CD4-positive, alpha-beta memory T cell (primary cell): ENCODE measurements around the gene ERO1A. TPM values are rescaled to one million over a fixed set of nuclear protein-coding genes. Genes with fewer than 3 reads are reported as not detected.

Experiments
- CTCF ChIA-PET: fragments of 350-600 bp; sonication (Branson Sonifier 250); formaldehyde crosslinking; loops from one replicate; lab custom pipeline; 2021; ENCODE audit warnings: inconsistent platforms; ENCODE audit not compliant: partially characterized antibody; lab: Charles Lee
- POLR2A ChIA-PET: fragments of 350-600 bp; sonication (Branson Sonifier 250); formaldehyde crosslinking; loops from one replicate; lab custom pipeline; 2021; ENCODE audit not compliant: partially characterized antibody; lab: Charles Lee
- DNase-seq, 5 donors: peaks; one replicate each; pipeline versions ENCODE4 v3.0.0 to v3.0.0-alpha.2; 2020 to 2022; ENCODE audit warnings: mixed read lengths in 1 of 5
- H3K27ac ChIP-seq: one replicate; pipeline ENCODE4 v1.7.0; 2013; ENCODE audit warnings: low read depth, low read length
- H3K27me3 ChIP-seq: 2 replicates; pipeline ENCODE4 v1.7.0; 2013; ENCODE audit warnings: mild to moderate bottlenecking, low read length, moderate library complexity; ENCODE audit not compliant: insufficient read depth
- H3K36me3 ChIP-seq: 2 replicates; pipeline ENCODE4 v1.7.0; 2013; ENCODE audit warnings: mild to moderate bottlenecking, low read length, moderate library complexity; ENCODE audit not compliant: insufficient read depth
- H3K4me1 ChIP-seq: 2 replicates; pipeline ENCODE4 v1.7.0; 2013; ENCODE audit warnings: mild to moderate bottlenecking, low read length, moderate library complexity; ENCODE audit not compliant: insufficient read depth
- H3K4me3 ChIP-seq, 2 donors: one replicate each; pipeline ENCODE4 v1.7.0; 2013; ENCODE audit warnings: low read length in 2 of 2, mild to moderate bottlenecking in 1 of 2
- H3K9me3 ChIP-seq, 2 donors: one replicate each; pipeline ENCODE4 v1.7.0; 2013; ENCODE audit warnings: low read length in 2 of 2, control low read depth in 1 of 2; ENCODE audit not compliant: control insufficient read depth in 1 of 2
- H3K27ac Mint-ChIP-seq, 7 donors: one replicate each; pipeline ENCODE4 v1.8.0; 2020 to 2021; ENCODE audit warnings: mixed read lengths in 7 of 7, mild to moderate bottlenecking in 6 of 7, inconsistent platforms in 3 of 7, moderate library complexity in 3 of 7
- H3K27me3 Mint-ChIP-seq, 2 donors: one replicate each; pipeline ENCODE4 v1.8.0; 2020 to 2021; ENCODE audit warnings: mixed read lengths in 2 of 2
- H3K36me3 Mint-ChIP-seq, 2 donors: one replicate each; pipeline ENCODE4 v1.8.0; 2020 to 2021; ENCODE audit warnings: mixed read lengths in 2 of 2, inconsistent platforms in 1 of 2, mild to moderate bottlenecking in 1 of 2
- H3K4me1 Mint-ChIP-seq, 4 donors: one replicate each; pipeline ENCODE4 v1.8.0; 2020 to 2021; ENCODE audit warnings: mixed read lengths in 4 of 4, mild to moderate bottlenecking in 1 of 4
- H3K4me3 Mint-ChIP-seq, 8 donors: one replicate each; pipeline ENCODE4 v1.8.0; 2020 to 2021; ENCODE audit warnings: mixed read lengths in 8 of 8, mild to moderate bottlenecking in 7 of 8, moderate library complexity in 6 of 8, inconsistent platforms in 3 of 8
- H3K9me3 Mint-ChIP-seq, 8 donors: one replicate each; pipeline ENCODE4 v1.8.0; 2020 to 2021; ENCODE audit warnings: mixed read lengths in 8 of 8, mild to moderate bottlenecking in 5 of 8, inconsistent platforms in 3 of 8, moderate library complexity in 1 of 8
- intact Hi-C: fragments of 100-400 bp; cut with micrococcal nuclease; formaldehyde crosslinking; loops from one replicate; pipeline ENCODE4 v1.15.1; 2023
- polyA plus RNA-seq, 2 donors: library from polyadenylated mRNA; unstranded; fragments of 300-500 nt; fragmentation: Illumina TruSeq; gene quantifications; one replicate each; pipeline ENCODE4 v1.2.3, GENCODE V29; 2021
- total RNA-seq, 2 experiments: library from RNA; stranded (reverse); gene quantifications; one replicate each; pipeline ENCODE4 v1.2.3, GENCODE V29; 2021

Gene ERO1A
- total and polyA plus RNA-seq, 4 experiments from 2014 or later, result 65.5 to 98.3 (median 84.5) TPM

GRCh38 chr14:52692248-52692962, 3.0 kb downstream of the ERO1A start:
- DNase-seq, result peak; percentile 26 to 45 (median 38)
- ChIA-PET POLR2A (interaction anchor here (0.6 to 1.9 kb wide), 8 partner anchors 13 to 140 kb away, joined by 3 to 13 read pairs (median 4); partner anchors contain the start of genes GPR137C, PSMC6, STYX and TXNDC16), CTCF (interaction anchor here (2.4 kb wide), 1 partner anchor 50 kb away, joined by 6 read pairs; no protein-coding TSS in a partner anchor)
- intact Hi-C loops, result loop anchor here (5.0 to 10.0 kb wide), 3 partner anchors 65 to 462 kb away; partner anchors contain the start of genes DDHD1 and FERMT2
- H3K27me3 ChIP-seq, result no peaks in the 10 kb centered on the region
- H3K9me3 ChIP-seq, result no peaks in the 10 kb centered on the region
- peaks cover 49 to 77% (median 64%) of the 10 kb centered on the region in 4 donors for H3K4me1 Mint-ChIP-seq
- no peaks in the 10 kb centered on the region for H3K27me3 Mint-ChIP-seq
- H3K4me3 ChIP-seq, result no peak overlapping the region
- peak overlapping the region; percentile 13 to 92 (median 40) for H3K27ac Mint-ChIP-seq
- peaks cover 70% of the 10 kb centered on the region for H3K4me1 ChIP-seq
- no peaks in the 10 kb centered on the region for H3K9me3 Mint-ChIP-seq
- H3K36me3 ChIP-seq, result no peaks in the 10 kb centered on the region
- peaks cover 6 to 9% of the 10 kb centered on the region in 2 donors for H3K36me3 Mint-ChIP-seq
- no peak overlapping the region for H3K27ac ChIP-seq
- peak overlapping the region; percentile 12 to 80 (median 65) for H3K4me3 Mint-ChIP-seq

GRCh38 chr14:52690983-52691760, 4.2 kb downstream of the ERO1A start:
- Histone ChIP-seq H3K36me3 (no peaks in the 10 kb centered on the region), H3K27me3 (no peaks in the 10 kb centered on the region), H3K9me3 (no peaks in the 10 kb centered on the region), H3K4me3 (no peak overlapping the region), H3K4me1 (peaks cover 82% of the 10 kb centered on the region), H3K27ac (no peak overlapping the region)
- H3K4me3 Mint-ChIP-seq, result peak overlapping the region in 6 of 8 donors; percentile 38 to 62 (median 54)
- peak overlapping the region in 4 of 7 donors; percentile 11 to 92 (median 15) for H3K27ac Mint-ChIP-seq
- CTCF ChIA-PET, result interaction anchor here (2.4 kb wide), 1 partner anchor 51 kb away, joined by 6 read pairs; no protein-coding TSS in a partner anchor
- H3K9me3 Mint-ChIP-seq, result no peaks in the 10 kb centered on the region
- intact Hi-C loops, result loop anchor here (5.0 to 10.0 kb wide), 3 partner anchors 66 to 464 kb away; partner anchors contain the start of genes DDHD1 and FERMT2
- peaks cover 57 to 86% (median 73%) of the 10 kb centered on the region in 4 donors for H3K4me1 Mint-ChIP-seq
- H3K27me3 Mint-ChIP-seq, result no peaks in the 10 kb centered on the region
- peaks cover 6 to 9% of the 10 kb centered on the region in 2 donors for H3K36me3 Mint-ChIP-seq
- POLR2A ChIA-PET, result interaction anchor here (1.1 to 1.9 kb wide), 3 partner anchors 15 to 139 kb away, joined by 5 to 13 read pairs (median 5); partner anchors contain the start of genes GPR137C and TXNDC16
- DNase-seq, result no peak

GRCh38 chr14:52686176-52686575, 9.2 kb downstream of the ERO1A start:
- Histone ChIP-seq H3K4me3 (no peak overlapping the region), H3K27ac (no peak overlapping the region), H3K9me3 (no peaks in the 10 kb centered on the region), H3K4me1 (peaks cover 74% of the 10 kb centered on the region), H3K36me3 (no peaks in the 10 kb centered on the region), H3K27me3 (no peaks in the 10 kb centered on the region)
- DNase-seq, result no peak
- intact Hi-C loops, result no loop called here
- Mint-ChIP-seq H3K4me3 (peak overlapping the region in 4 of 8 donors; percentile 11 to 53 (median 23)), H3K36me3 (peaks cover 4 to 6% of the 10 kb centered on the region in 2 donors), H3K27me3 (no peaks in the 10 kb centered on the region), H3K9me3 (no peaks in the 10 kb centered on the region), H3K4me1 (peaks cover 48 to 75% (median 61%) of the 10 kb centered on the region in 4 donors), H3K27ac (peak overlapping the region in 5 of 7 donors; percentile 5 to 76 (median 39))
- ChIA-PET POLR2A (interaction anchor here (1.2 kb wide), 1 partner anchor 22 kb away, joined by 3 read pairs; no protein-coding TSS in a partner anchor), CTCF (no interaction called here)

GRCh38 chr14:52683985-52684520, 11.3 kb downstream of the ERO1A start:
- Mint-ChIP-seq H3K36me3 (peaks cover 1 to 6% of the 10 kb centered on the region in 2 donors), H3K27ac (peak overlapping the region; percentile 10 to 84 (median 22)), H3K9me3 (no peaks in the 10 kb centered on the region), H3K4me3 (peak overlapping the region in 5 of 8 donors; percentile 7 to 55 (median 26)), H3K4me1 (peaks cover 37 to 61% (median 49%) of the 10 kb centered on the region in 4 donors), H3K27me3 (no peaks in the 10 kb centered on the region)
- Histone ChIP-seq H3K36me3 (no peaks in the 10 kb centered on the region), H3K27me3 (no peaks in the 10 kb centered on the region), H3K9me3 (no peaks in the 10 kb centered on the region), H3K4me1 (peaks cover 53% of the 10 kb centered on the region), H3K27ac (no peak overlapping the region), H3K4me3 (no peak overlapping the region)
- ChIA-PET CTCF (interaction anchor here (0.9 to 1.3 kb wide), 3 partner anchors 12 to 28 kb away, joined by 3 to 4 read pairs (median 3); no protein-coding TSS in a partner anchor), POLR2A (interaction anchor here (0.9 to 1.3 kb wide), 3 partner anchors 10 to 27 kb away, joined by 3 to 6 read pairs (median 4); partner anchors contain the start of gene ERO1A)
- intact Hi-C loops, result loop anchor here (1.0 kb wide), 1 partner anchor 10 kb away; no protein-coding TSS in a partner anchor
- no peak for DNase-seq

- no peak overlapping the region for H3K27ac ChIP-seq
- no peak overlapping the region for H3K4me3 ChIP-seq
- H3K36me3 ChIP-seq, result peaks cover 27% of the 10 kb centered on the region
- intact Hi-C loops, result loop anchor here (2.0 to 5.0 kb wide), 2 partner anchors 16 to 99 kb away; partner anchors contain the start of gene ERO1A
- DNase-seq, result peak in 4 of 5 donors; percentile 12 to 32 (median 23)
- H3K27me3 ChIP-seq, result no peaks in the 10 kb centered on the region
- Mint-ChIP-seq H3K4me3 (no peak overlapping the region), H3K36me3 (peaks cover 23 to 40% of the 10 kb centered on the region in 2 donors), H3K9me3 (no peaks in the 10 kb centered on the region), H3K27ac (no peak overlapping the region), H3K4me1 (peaks cover 2 to 19% (median 4%) of the 10 kb centered on the region in 4 donors), H3K27me3 (no peaks in the 10 kb centered on the region)
- ChIA-PET POLR2A (interaction anchor here (1.5 to 1.6 kb wide), 2 partner anchors 14 to 16 kb away, joined by 3 to 7 read pairs; partner anchors contain the start of gene ERO1A), CTCF (interaction anchor here (0.8 to 1.7 kb wide), 3 partner anchors 17 to 102 kb away, joined by 3 read pairs; partner anchors contain the start of gene ERO1A)
- H3K4me1 ChIP-seq, result no peaks in the 10 kb centered on the region
- H3K9me3 ChIP-seq, result no peaks in the 10 kb centered on the region
Measured at GRCh38 chr14:52678591-52678990, 16.8 kb downstream of the ERO1A start.

GRCh38 chr14:52663850-52664249, 31.5 kb downstream of the ERO1A start:
- CTCF ChIA-PET, result no interaction called here
- Mint-ChIP-seq H3K4me1 (peaks cover 0 to 3% (median 1%) of the 10 kb centered on the region in 4 donors), H3K9me3 (no peaks in the 10 kb centered on the region), H3K27ac (no peak overlapping the region), H3K27me3 (no peaks in the 10 kb centered on the region), H3K36me3 (peaks cover 34 to 46% of the 10 kb centered on the region in 2 donors), H3K4me3 (no peak overlapping the region)
- no peak for DNase-seq
- Histone ChIP-seq H3K36me3 (peaks cover 15% of the 10 kb centered on the region), H3K27ac (no peak overlapping the region), H3K4me1 (no peaks in the 10 kb centered on the region), H3K4me3 (no peak overlapping the region), H3K9me3 (no peaks in the 10 kb centered on the region), H3K27me3 (no peaks in the 10 kb centered on the region)
- POLR2A ChIA-PET, result no interaction called here
- intact Hi-C loops, result no loop called here
